Activated T-helper 2 cell treated with anti-CD3 and anti-CD28 coated beads, Interferon-gamma antibody, Interleukin-2, Interleukin-4, amounts not matched to agents 10 μg/mL and 5 μg/mL and 100 μg/mL, durations not matched to agents 14 hours and 24 hours and 36 hours (primary cell): ENCODE data around the gene ARPC4. TPM values are rescaled to one million over a fixed set of nuclear protein-coding genes. Genes with fewer than 3 reads are reported as not detected.

ENCODE experiments used
- total RNA-seq: library from RNA; stranded (reverse); gene quantifications from 2 replicates; pipeline ENCODE4 v1.2.3, GENCODE V29; 2022

ARPC4 gene
- total RNA-seq, 1 donor from 2014 or later: 253 TPM

Other genes with a start within 250 kb of the ARPC4 start
- gene LHFPL4, start 239.3 kb upstream of the ARPC4 start, total RNA-seq: not detected in 2 replicates
- gene MTMR14, start 143.6 kb upstream of the ARPC4 start, total RNA-seq: 39.2 and 41.7 TPM in 2 replicates
- gene CPNE9, start 89.2 kb upstream of the ARPC4 start, total RNA-seq: 0.50 TPM in 1 of 2 replicates, not detected in the other
- 34.2 and 35.8 TPM in 2 replicates for gene BRPF1, start 61.3 kb upstream of the ARPC4 start, total RNA-seq
- gene OGG1, start 43.1 kb upstream of the ARPC4 start, total RNA-seq: 33.0 and 38.4 TPM in 2 replicates
- 113 and 116 TPM in 2 replicates for gene CAMK1, start 23.1 kb upstream of the ARPC4 start, total RNA-seq
- 86.6 and 89.2 TPM in 2 replicates for gene TADA3, start 609 bp upstream of the ARPC4 start, total RNA-seq
- 51.0 and 56.5 TPM in 2 replicates for gene TTLL3, start 17.2 kb downstream of the ARPC4 start, total RNA-seq
- gene RPUSD3, start 50.9 kb downstream of the ARPC4 start, total RNA-seq: 70.0 and 71.1 TPM in 2 replicates
- gene CIDEC, start 87.2 kb downstream of the ARPC4 start, total RNA-seq: not detected in 2 replicates
- 31.7 and 33.3 TPM in 2 replicates for gene JAGN1, start 97.5 kb downstream of the ARPC4 start, total RNA-seq
- gene IL17RE, start 109.8 kb downstream of the ARPC4 start, total RNA-seq: 0.78 and 1.0 TPM in 2 replicates
- 0.27 and 0.48 TPM in 2 replicates for gene IL17RC, start 124.0 kb downstream of the ARPC4 start, total RNA-seq
- 22.9 and 24.0 TPM in 2 replicates for gene CRELD1, start 140.8 kb downstream of the ARPC4 start, total RNA-seq
- gene PRRT3, start 159.3 kb downstream of the ARPC4 start, total RNA-seq: 10.7 and 11.3 TPM in 2 replicates
- gene EMC3, start 193.8 kb downstream of the ARPC4 start, total RNA-seq: 35.9 and 43.5 TPM in 2 replicates
- gene FANCD2, start 233.4 kb downstream of the ARPC4 start, total RNA-seq: 54.4 and 55.1 TPM in 2 replicates